ENCODE data around the gene TMEM97. TPM values are rescaled to one million over a fixed set of nuclear protein-coding genes. Genes with fewer than 3 reads are reported as not detected.
A peak's percentile ranks its signal among the peaks of the same experiment; 100 is the strongest.

Gene TMEM97
- total RNA-seq, 1 donor from 2014 or later: 170 TPM

- DNase-seq: no peak
- no peak for TF ChIP-seq CTCF (IDR thresholded peaks at IDR 0.05; ENCODE audit: partially characterized antibody, unreplicated experiment)
- Mint-ChIP-seq H3K27ac (ENCODE audit: unreplicated experiment) (peak overlapping the region; percentile 94), H3K4me1 (ENCODE audit: low read depth, unreplicated experiment) (peaks cover 36% of the 10 kb centered on the region), H3K9me3 (ENCODE audit: unreplicated experiment) (peaks cover 3% of the 10 kb centered on the region), H3K4me3 (ENCODE audit: unreplicated experiment) (peak overlapping the region; percentile 83), H3K27me3 (ENCODE audit: unreplicated experiment) (peaks cover 4% of the 10 kb centered on the region), H3K36me3 (ENCODE audit: unreplicated experiment) (no peaks in the 10 kb centered on the region)
These were observed 7.1 kb downstream of the TMEM97 start for GRCh38 chr17:28326114-28326513.

GRCh38 chr17:28327031-28327607 lies 8.1 kb downstream of the TMEM97 start:
- DNase-seq: no peak
- no peak for TF ChIP-seq CTCF (IDR thresholded peaks at IDR 0.05; ENCODE audit: partially characterized antibody, unreplicated experiment)
- no peaks in the 10 kb centered on the region for H3K36me3 Mint-ChIP-seq (ENCODE audit: unreplicated experiment)
- H3K4me1 Mint-ChIP-seq (ENCODE audit: low read depth, unreplicated experiment): peaks cover 29% of the 10 kb centered on the region
- no peak overlapping the region for H3K27ac Mint-ChIP-seq (ENCODE audit: unreplicated experiment)
- H3K4me3 Mint-ChIP-seq (ENCODE audit: unreplicated experiment): no peak overlapping the region
- H3K9me3 Mint-ChIP-seq (ENCODE audit: unreplicated experiment): peaks cover 3% of the 10 kb centered on the region
- peaks cover 2% of the 10 kb centered on the region for H3K27me3 Mint-ChIP-seq (ENCODE audit: unreplicated experiment)

DNA sequence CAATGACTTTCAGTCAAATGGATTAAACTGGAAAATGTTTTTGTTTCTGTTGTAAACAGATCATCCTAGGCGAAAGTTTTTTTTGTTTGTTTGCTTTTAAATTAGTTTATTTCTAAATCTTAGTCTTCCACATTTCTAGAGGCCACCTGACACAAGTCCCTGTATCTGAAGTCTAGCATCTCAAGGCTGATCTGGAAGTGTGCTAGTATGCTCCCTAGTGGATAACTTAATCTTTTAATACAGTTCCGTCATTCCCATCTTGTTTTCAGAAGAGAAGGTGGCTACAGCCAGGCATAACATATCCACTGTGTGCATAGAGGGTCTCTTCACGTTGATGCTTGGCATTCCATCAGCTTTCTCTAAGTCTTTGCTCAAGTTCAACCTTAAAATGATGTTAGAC lies 8.7 kb downstream of the TMEM97 start:
- Mint-ChIP-seq H3K4me3 (ENCODE audit: unreplicated experiment) (no peak overlapping the region), H3K27me3 (ENCODE audit: unreplicated experiment) (peaks cover 2% of the 10 kb centered on the region), H3K4me1 (ENCODE audit: low read depth, unreplicated experiment) (peaks cover 25% of the 10 kb centered on the region), H3K27ac (ENCODE audit: unreplicated experiment) (peak overlapping the region; percentile 48), H3K9me3 (ENCODE audit: unreplicated experiment) (peaks cover 3% of the 10 kb centered on the region), H3K36me3 (ENCODE audit: unreplicated experiment) (no peaks in the 10 kb centered on the region)
- no peak for TF ChIP-seq CTCF (IDR thresholded peaks at IDR 0.05; ENCODE audit: partially characterized antibody, unreplicated experiment)
- no peak for DNase-seq

- DNase-seq: no peak
- no peaks in the 10 kb centered on the region for H3K36me3 Mint-ChIP-seq (ENCODE audit: unreplicated experiment)
- H3K4me3 Mint-ChIP-seq (ENCODE audit: unreplicated experiment): no peak overlapping the region
- H3K27ac Mint-ChIP-seq (ENCODE audit: unreplicated experiment): no peak overlapping the region
- peaks cover 2% of the 10 kb centered on the region for H3K27me3 Mint-ChIP-seq (ENCODE audit: unreplicated experiment)
- peaks cover 20% of the 10 kb centered on the region for H3K4me1 Mint-ChIP-seq (ENCODE audit: low read depth, unreplicated experiment)
- no peak for TF ChIP-seq CTCF (IDR thresholded peaks at IDR 0.05; ENCODE audit: partially characterized antibody, unreplicated experiment)
- H3K9me3 Mint-ChIP-seq (ENCODE audit: unreplicated experiment): peaks cover 3% of the 10 kb centered on the region
These were observed 9.3 kb downstream of the TMEM97 start for GRCh38 chr17:28328325-28328724.

GRCh38 chr17:28330671-28331070 lies 11.7 kb downstream of the TMEM97 start:
- Mint-ChIP-seq H3K27ac (ENCODE audit: unreplicated experiment) (no peak overlapping the region), H3K9me3 (ENCODE audit: unreplicated experiment) (peaks cover 11% of the 10 kb centered on the region), H3K36me3 (ENCODE audit: unreplicated experiment) (no peaks in the 10 kb centered on the region), H3K27me3 (ENCODE audit: unreplicated experiment) (peaks cover 8% of the 10 kb centered on the region), H3K4me1 (ENCODE audit: low read depth, unreplicated experiment) (peaks cover 19% of the 10 kb centered on the region), H3K4me3 (ENCODE audit: unreplicated experiment) (no peak overlapping the region)
- TF ChIP-seq CTCF (IDR thresholded peaks at IDR 0.05; ENCODE audit: partially characterized antibody, unreplicated experiment): no peak
- DNase-seq: no peak

Data from glutamatergic neuron (in vitro differentiated cells).